Measurements from ENCODE around the gene GRK4.
"Not testable (repeated sequence)": the region's sequence is repeated elsewhere in the genome, so short reads cannot be mapped to it uniquely, and the experiment has no call there.

GRK4 gene

GRCh38 chr4:2936773-2937145 is 26.6 kb upstream of the GRK4 start:
- Histone ChIP-seq H3F3A (ENCODE audit: low read depth) (no peaks in the 10 kb centered on the region), H2AFZ (ENCODE audit: low read length) (no peak overlapping the region), H3K4me1 (ENCODE audit: insufficient read depth, low read length, poor library complexity, severe bottlenecking) (peaks cover 16% of the 10 kb centered on the region), H3K9ac (ENCODE audit: low read depth, low read length, poor library complexity, severe bottlenecking) (no peak overlapping the region), H3K4me3 (ENCODE audit: low read length, poor library complexity, severe bottlenecking) (no peak overlapping the region), H3K9me2 (replicated peaks; ENCODE audit: low read depth, low read length) (no peaks in the 10 kb centered on the region), H3K9me3 (ENCODE audit: insufficient read depth, low read depth, low read length) (no peaks in the 10 kb centered on the region), H3K4me2 (ENCODE audit: low read depth, low read length, poor library complexity, severe bottlenecking) (no peak overlapping the region), H3K79me2 (ENCODE audit: insufficient read depth, low read length) (peaks cover 28% of the 10 kb centered on the region; the same call in 1 of the 2 replicates), H4K20me1 (ENCODE audit: insufficient read depth, low read length, poor library complexity, severe bottlenecking) (no peaks in the 10 kb centered on the region), H3K36me3 (ENCODE audit: insufficient read depth, low read length) (peaks cover 46% of the 10 kb centered on the region; the same call in 1 of the 2 replicates), H3K27me3 (ENCODE audit: insufficient read depth, low read length, poor library complexity, severe bottlenecking) (no peaks in the 10 kb centered on the region)
- no peak for TF ChIP-seq EZH2phosphoT487 (IDR thresholded peaks at IDR 0.05; ENCODE audit: borderline replicate concordance)
- TF ChIP-seq, protein P1, sequence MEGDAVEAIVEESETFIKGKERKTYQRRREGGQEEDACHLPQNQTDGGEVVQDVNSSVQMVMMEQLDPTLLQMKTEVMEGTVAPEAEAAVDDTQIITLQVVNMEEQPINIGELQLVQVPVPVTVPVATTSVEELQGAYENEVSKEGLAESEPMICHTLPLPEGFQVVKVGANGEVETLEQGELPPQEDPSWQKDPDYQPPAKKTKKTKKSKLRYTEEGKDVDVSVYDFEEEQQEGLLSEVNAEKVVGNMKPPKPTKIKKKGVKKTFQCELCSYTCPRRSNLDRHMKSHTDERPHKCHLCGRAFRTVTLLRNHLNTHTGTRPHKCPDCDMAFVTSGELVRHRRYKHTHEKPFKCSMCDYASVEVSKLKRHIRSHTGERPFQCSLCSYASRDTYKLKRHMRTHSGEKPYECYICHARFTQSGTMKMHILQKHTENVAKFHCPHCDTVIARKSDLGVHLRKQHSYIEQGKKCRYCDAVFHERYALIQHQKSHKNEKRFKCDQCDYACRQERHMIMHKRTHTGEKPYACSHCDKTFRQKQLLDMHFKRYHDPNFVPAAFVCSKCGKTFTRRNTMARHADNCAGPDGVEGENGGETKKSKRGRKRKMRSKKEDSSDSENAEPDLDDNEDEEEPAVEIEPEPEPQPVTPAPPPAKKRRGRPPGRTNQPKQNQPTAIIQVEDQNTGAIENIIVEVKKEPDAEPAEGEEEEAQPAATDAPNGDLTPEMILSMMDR (conservative IDR thresholded peaks at IDR 0.05; ENCODE audit: low read length), result no peak

- no peak overlapping the region for H3K9ac ChIP-seq (ENCODE audit: low read depth, low read length, poor library complexity, severe bottlenecking)
- H3K27me3 ChIP-seq (ENCODE audit: insufficient read depth, low read length, poor library complexity, severe bottlenecking), result no peaks in the 10 kb centered on the region
- H3K79me2 ChIP-seq (ENCODE audit: insufficient read depth, low read length), result peaks cover 28% of the 10 kb centered on the region; the same call in 1 of the 2 replicates
- no peak overlapping the region for H2AFZ ChIP-seq (ENCODE audit: low read length)
- H3K4me2 ChIP-seq (ENCODE audit: low read depth, low read length, poor library complexity, severe bottlenecking), result no peak overlapping the region
- H3K9me3 ChIP-seq (ENCODE audit: insufficient read depth, low read depth, low read length), result no peaks in the 10 kb centered on the region
- H3K4me1 ChIP-seq (ENCODE audit: insufficient read depth, low read length, poor library complexity, severe bottlenecking), result peaks cover 13% of the 10 kb centered on the region
- H3F3A ChIP-seq (ENCODE audit: low read depth), result no peaks in the 10 kb centered on the region
- H3K9me2 ChIP-seq (replicated peaks; ENCODE audit: low read depth, low read length), result no peaks in the 10 kb centered on the region
- TF ChIP-seq EZH2phosphoT487 (IDR thresholded peaks at IDR 0.05; ENCODE audit: borderline replicate concordance), result no peak
- TF ChIP-seq, protein P1 (conservative IDR thresholded peaks at IDR 0.05; ENCODE audit: low read length), result no peak
- H4K20me1 ChIP-seq (ENCODE audit: insufficient read depth, low read length, poor library complexity, severe bottlenecking), result no peaks in the 10 kb centered on the region
- peaks cover 51% of the 10 kb centered on the region; the same call in 1 of the 2 replicates for H3K36me3 ChIP-seq (ENCODE audit: insufficient read depth, low read length)
- H3K4me3 ChIP-seq (ENCODE audit: low read length, poor library complexity, severe bottlenecking), result no peak overlapping the region
These were observed 26.1 kb upstream of the GRK4 start for GRCh38 chr4:2937146-2937857.

- Histone ChIP-seq H4K20me1 (ENCODE audit: insufficient read depth, low read length, poor library complexity, severe bottlenecking) (no peaks in the 10 kb centered on the region), H3K9ac (ENCODE audit: low read depth, low read length, poor library complexity, severe bottlenecking) (no peak overlapping the region), H3K27me3 (ENCODE audit: insufficient read depth, low read length, poor library complexity, severe bottlenecking) (no peaks in the 10 kb centered on the region), H2AFZ (ENCODE audit: low read length) (no peak overlapping the region), H3K9me3 (ENCODE audit: insufficient read depth, low read depth, low read length) (no peaks in the 10 kb centered on the region), H3K9me2 (replicated peaks; ENCODE audit: low read depth, low read length) (no peaks in the 10 kb centered on the region), H3F3A (ENCODE audit: low read depth) (no peaks in the 10 kb centered on the region), H3K79me2 (ENCODE audit: insufficient read depth, low read length) (peaks cover 25% of the 10 kb centered on the region; the same call in 1 of the 2 replicates), H3K4me3 (ENCODE audit: low read length, poor library complexity, severe bottlenecking) (no peak overlapping the region), H3K36me3 (ENCODE audit: insufficient read depth, low read length) (peaks cover 57% of the 10 kb centered on the region; the same call in 1 of the 2 replicates), H3K4me2 (ENCODE audit: low read depth, low read length, poor library complexity, severe bottlenecking) (no peak overlapping the region), H3K4me1 (ENCODE audit: insufficient read depth, low read length, poor library complexity, severe bottlenecking) (peaks cover 11% of the 10 kb centered on the region)
- no peak for TF ChIP-seq EZH2phosphoT487 (IDR thresholded peaks at IDR 0.05; ENCODE audit: borderline replicate concordance)
- TF ChIP-seq, protein P1 (conservative IDR thresholded peaks at IDR 0.05; ENCODE audit: low read length), result no peak
These were observed 25.4 kb upstream of the GRK4 start for GRCh38 chr4:2937986-2938385.

DNA sequence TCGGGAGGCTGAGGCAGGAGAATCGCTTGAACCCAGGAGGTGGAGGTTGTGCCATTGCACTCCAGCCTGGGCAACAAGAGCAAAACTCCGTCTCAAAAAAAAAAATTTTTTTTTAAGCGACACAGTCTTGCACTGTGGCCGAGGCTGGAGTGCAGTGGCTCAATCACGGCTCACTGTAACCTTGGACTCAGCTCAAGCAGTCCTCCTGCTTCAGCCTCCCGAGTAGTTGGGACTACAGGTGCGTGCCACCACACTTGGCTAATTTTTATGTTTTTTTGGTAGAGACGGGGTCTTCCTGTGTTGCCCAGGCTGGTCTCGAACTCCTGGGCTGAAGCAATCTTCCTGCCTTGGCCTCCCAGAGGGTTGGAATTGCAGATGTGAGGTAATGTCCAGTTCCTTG is 25.0 kb upstream of the GRK4 start:
- H3K4me2 ChIP-seq (ENCODE audit: low read depth, low read length, poor library complexity, severe bottlenecking), result not testable (repeated sequence)
- peaks cover 61% of the 10 kb centered on the region; the same call in 1 of the 2 replicates for H3K36me3 ChIP-seq (ENCODE audit: insufficient read depth, low read length)

More for the DNA sequence above, 25.0 kb upstream of the GRK4 start:
- peaks cover 11% of the 10 kb centered on the region for H3K4me1 ChIP-seq (ENCODE audit: insufficient read depth, low read length, poor library complexity, severe bottlenecking)
- H3K27me3 ChIP-seq (ENCODE audit: insufficient read depth, low read length, poor library complexity, severe bottlenecking); H3K9ac ChIP-seq (ENCODE audit: low read depth, low read length, poor library complexity, severe bottlenecking); H4K20me1 ChIP-seq (ENCODE audit: insufficient read depth, low read length, poor library complexity, severe bottlenecking); H2AFZ ChIP-seq (ENCODE audit: low read length); H3K4me3 ChIP-seq (ENCODE audit: low read length, poor library complexity, severe bottlenecking); H3K9me2 ChIP-seq (replicated peaks; ENCODE audit: low read depth, low read length); H3K9me3 ChIP-seq (ENCODE audit: insufficient read depth, low read depth, low read length); H3F3A ChIP-seq (ENCODE audit: low read depth): not testable (repeated sequence)
- peaks cover 20% of the 10 kb centered on the region; the same call in 1 of the 2 replicates for H3K79me2 ChIP-seq (ENCODE audit: insufficient read depth, low read length)

Measured in Loucy (cell line).